ENCODE measurements around the gene CD82.
"Not testable (repeated sequence)": the region's sequence is repeated elsewhere in the genome, so short reads cannot be mapped to it uniquely, and the experiment has no call there.

CD82 gene

GRCh38 chr11:44657836-44658505 is 92.5 kb downstream of the CD82 start:
- Histone ChIP-seq H3K9me3 (ENCODE audit: insufficient read depth, low read length) (peaks cover 20% of the 10 kb centered on the region; the same call in 1 of the 2 replicates), H3K36me3 (ENCODE audit: insufficient read depth, insufficient read length, low read length) (no peaks in the 10 kb centered on the region), H3K27me3 (ENCODE audit: insufficient read depth, insufficient read length) (no peaks in the 10 kb centered on the region), H3K4me3 (ENCODE audit: insufficient read length, low read depth) (no peak overlapping the region), H3K4me1 (ENCODE audit: insufficient read depth, insufficient read length) (peaks cover 13% of the 10 kb centered on the region), H3K9ac (ENCODE audit: insufficient read length, low read depth) (no peak overlapping the region)
- TF ChIP-seq ZNF274 (IDR thresholded peaks at IDR 0.05; ENCODE audit: low read depth, low read length), result no peak
- TF ChIP-seq SUZ12 (IDR thresholded peaks at IDR 0.05; ENCODE audit: extremely low read depth, insufficient read depth, insufficient read length), result no peak
- no peak for TF ChIP-seq YY1 (IDR thresholded peaks at IDR 0.05; ENCODE audit: insufficient read depth, insufficient read length)
- no peak for DNase-seq (ENCODE audit: low read depth, low spot score)

GRCh38 chr11:44658506-44658850 is 93.0 kb downstream of the CD82 start:
- TF ChIP-seq ZNF274 (IDR thresholded peaks at IDR 0.05; ENCODE audit: low read depth, low read length), result no peak
- TF ChIP-seq YY1 (IDR thresholded peaks at IDR 0.05; ENCODE audit: insufficient read depth, insufficient read length), result no peak
- no peak for TF ChIP-seq SUZ12 (IDR thresholded peaks at IDR 0.05; ENCODE audit: extremely low read depth, insufficient read depth, insufficient read length)
- H3K27me3 ChIP-seq (ENCODE audit: insufficient read depth, insufficient read length), result no peaks in the 10 kb centered on the region
- no peak overlapping the region for H3K9ac ChIP-seq (ENCODE audit: insufficient read length, low read depth)
- no peak overlapping the region for H3K4me3 ChIP-seq (ENCODE audit: insufficient read length, low read depth)
- H3K9me3 ChIP-seq (ENCODE audit: insufficient read depth, low read length), result peaks cover 20% of the 10 kb centered on the region; the same call in 1 of the 2 replicates
- no peak for DNase-seq (ENCODE audit: low read depth, low spot score)
- no peaks in the 10 kb centered on the region for H3K36me3 ChIP-seq (ENCODE audit: insufficient read depth, insufficient read length, low read length)
- H3K4me1 ChIP-seq (ENCODE audit: insufficient read depth, insufficient read length), result peaks cover 10% of the 10 kb centered on the region

GRCh38 chr11:44659641-44660040 is 94.2 kb downstream of the CD82 start:
- H3K27me3 ChIP-seq (ENCODE audit: insufficient read depth, insufficient read length), result no peaks in the 10 kb centered on the region
- H3K36me3 ChIP-seq (ENCODE audit: insufficient read depth, insufficient read length, low read length), result no peaks in the 10 kb centered on the region
- no peak overlapping the region for H3K4me3 ChIP-seq (ENCODE audit: insufficient read length, low read depth)
- TF ChIP-seq SUZ12 (IDR thresholded peaks at IDR 0.05; ENCODE audit: extremely low read depth, insufficient read depth, insufficient read length) (no peak), ZNF274 (IDR thresholded peaks at IDR 0.05; ENCODE audit: low read depth, low read length) (no peak), YY1 (IDR thresholded peaks at IDR 0.05; ENCODE audit: insufficient read depth, insufficient read length) (no peak)
- DNase-seq (ENCODE audit: low read depth, low spot score), result no peak
- H3K9ac ChIP-seq (ENCODE audit: insufficient read length, low read depth), result no peak overlapping the region
- H3K4me1 ChIP-seq (ENCODE audit: insufficient read depth, insufficient read length), result peaks cover 3% of the 10 kb centered on the region
- peaks cover 20% of the 10 kb centered on the region; the same call in 1 of the 2 replicates for H3K9me3 ChIP-seq (ENCODE audit: insufficient read depth, low read length)

GRCh38 chr11:44660535-44660934 is 95.1 kb downstream of the CD82 start:
- not testable (repeated sequence) for H3K27me3 ChIP-seq (ENCODE audit: insufficient read depth, insufficient read length); H3K4me1 ChIP-seq (ENCODE audit: insufficient read depth, insufficient read length); H3K36me3 ChIP-seq (ENCODE audit: insufficient read depth, insufficient read length, low read length); H3K4me3 ChIP-seq (ENCODE audit: insufficient read length, low read depth); H3K9ac ChIP-seq (ENCODE audit: insufficient read length, low read depth); DNase-seq (ENCODE audit: low read depth, low spot score)
- peaks cover 20% of the 10 kb centered on the region; the same call in 1 of the 2 replicates for H3K9me3 ChIP-seq (ENCODE audit: insufficient read depth, low read length)

GRCh38 chr11:44661311-44661717 is 95.9 kb downstream of the CD82 start:
- no peak overlapping the region for H3K9ac ChIP-seq (ENCODE audit: insufficient read length, low read depth)
- no peak overlapping the region for H3K4me3 ChIP-seq (ENCODE audit: insufficient read length, low read depth)
- H3K4me1 ChIP-seq (ENCODE audit: insufficient read depth, insufficient read length), result peaks cover 4% of the 10 kb centered on the region
- H3K27me3 ChIP-seq (ENCODE audit: insufficient read depth, insufficient read length), result no peaks in the 10 kb centered on the region
- peaks cover 20% of the 10 kb centered on the region; the same call in 1 of the 2 replicates for H3K9me3 ChIP-seq (ENCODE audit: insufficient read depth, low read length)
- no peaks in the 10 kb centered on the region for H3K36me3 ChIP-seq (ENCODE audit: insufficient read depth, insufficient read length, low read length)
- DNase-seq (ENCODE audit: low read depth, low spot score), result no peak
- no peak for TF ChIP-seq ZNF274 (IDR thresholded peaks at IDR 0.05; ENCODE audit: low read depth, low read length)
- TF ChIP-seq SUZ12 (IDR thresholded peaks at IDR 0.05; ENCODE audit: extremely low read depth, insufficient read depth, insufficient read length), result no peak
- TF ChIP-seq YY1 (IDR thresholded peaks at IDR 0.05; ENCODE audit: insufficient read depth, insufficient read length), result no peak

Data from NT2/D1 (cell line).